Type B pancreatic cell (in vitro differentiated cells): ENCODE measurements around the gene SPDYE5. TPM values are rescaled to one million over a fixed set of nuclear protein-coding genes. Genes with fewer than 3 reads are reported as not detected.

Source experiments
- DNase-seq: peaks from one replicate; pipeline ENCODE4 v3.0.0; 2021; ENCODE audit warnings: mixed read lengths; ENCODE audit not compliant: unreplicated experiment; ENCODE audit errors: extremely low spot score
- H3K27ac Mint-ChIP-seq: 2 replicates; pipeline ENCODE4 v1.8.0; 2021; ENCODE audit warnings: mild to moderate bottlenecking, mixed read lengths
- H3K27me3 Mint-ChIP-seq: 2 replicates; pipeline ENCODE4 v1.8.0; 2021; ENCODE audit warnings: mixed read lengths
- H3K36me3 Mint-ChIP-seq: 2 replicates; pipeline ENCODE4 v1.8.0; 2021; ENCODE audit warnings: mixed read lengths
- H3K4me1 Mint-ChIP-seq: one replicate; pipeline ENCODE4 v1.8.0; 2021; ENCODE audit warnings: mixed read lengths; ENCODE audit not compliant: unreplicated experiment
- H3K4me3 Mint-ChIP-seq: 2 replicates; pipeline ENCODE4 v1.8.0; 2021; ENCODE audit warnings: mild to moderate bottlenecking, mixed read lengths
- H3K9me3 Mint-ChIP-seq: 2 replicates; pipeline ENCODE4 v1.8.0; 2021; ENCODE audit warnings: mixed read lengths
- total RNA-seq: library from RNA; stranded (reverse); gene quantifications from 2 replicates; pipeline ENCODE4 v1.2.1, GENCODE V29; 2021; ENCODE audit warnings: low replicate concordance
- TF ChIP-seq, protein P1 (sequence below): fragments of 200-600 bp; sonication (generic); conservative IDR thresholded peaks from 2 replicates; pipeline ENCODE4 v1.5.0; 2021; ENCODE audit warnings: antibody characterized with exemption, mild to moderate bottlenecking

The SPDYE5 gene
- total RNA-seq, 1 donor from 2014 or later: not detected

DNA sequence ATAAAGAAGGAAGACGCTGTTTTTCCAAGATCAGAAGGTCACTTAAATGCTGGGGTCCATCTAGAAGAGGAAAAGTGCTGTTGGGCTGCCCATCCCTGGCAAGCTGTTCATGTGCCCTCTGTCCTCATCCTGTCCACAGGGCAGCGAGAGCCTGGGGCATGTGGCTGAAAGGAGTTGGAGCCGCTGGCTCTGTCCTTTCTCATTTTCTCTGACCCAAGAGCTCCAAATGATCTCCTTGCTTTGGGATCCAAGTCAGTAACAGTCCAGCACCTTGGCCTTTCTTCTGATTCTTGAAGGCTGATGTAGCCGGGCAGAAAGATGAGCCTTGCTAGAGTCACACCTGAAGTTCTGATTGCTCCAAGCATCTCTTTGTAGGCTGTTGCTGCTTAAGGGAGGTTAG lies 44.4 kb downstream of the SPDYE5 start:
- no peaks in the 10 kb centered on the region for H3K27me3 Mint-ChIP-seq
- no peak overlapping the region for H3K27ac Mint-ChIP-seq
- TF ChIP-seq, protein P1, sequence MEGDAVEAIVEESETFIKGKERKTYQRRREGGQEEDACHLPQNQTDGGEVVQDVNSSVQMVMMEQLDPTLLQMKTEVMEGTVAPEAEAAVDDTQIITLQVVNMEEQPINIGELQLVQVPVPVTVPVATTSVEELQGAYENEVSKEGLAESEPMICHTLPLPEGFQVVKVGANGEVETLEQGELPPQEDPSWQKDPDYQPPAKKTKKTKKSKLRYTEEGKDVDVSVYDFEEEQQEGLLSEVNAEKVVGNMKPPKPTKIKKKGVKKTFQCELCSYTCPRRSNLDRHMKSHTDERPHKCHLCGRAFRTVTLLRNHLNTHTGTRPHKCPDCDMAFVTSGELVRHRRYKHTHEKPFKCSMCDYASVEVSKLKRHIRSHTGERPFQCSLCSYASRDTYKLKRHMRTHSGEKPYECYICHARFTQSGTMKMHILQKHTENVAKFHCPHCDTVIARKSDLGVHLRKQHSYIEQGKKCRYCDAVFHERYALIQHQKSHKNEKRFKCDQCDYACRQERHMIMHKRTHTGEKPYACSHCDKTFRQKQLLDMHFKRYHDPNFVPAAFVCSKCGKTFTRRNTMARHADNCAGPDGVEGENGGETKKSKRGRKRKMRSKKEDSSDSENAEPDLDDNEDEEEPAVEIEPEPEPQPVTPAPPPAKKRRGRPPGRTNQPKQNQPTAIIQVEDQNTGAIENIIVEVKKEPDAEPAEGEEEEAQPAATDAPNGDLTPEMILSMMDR: no peak
- no peak overlapping the region for H3K4me3 Mint-ChIP-seq
- H3K36me3 Mint-ChIP-seq: no peaks in the 10 kb centered on the region
- H3K4me1 Mint-ChIP-seq: no peaks in the 10 kb centered on the region
- peak; percentile 24 for DNase-seq
- H3K9me3 Mint-ChIP-seq: no peaks in the 10 kb centered on the region

DNA sequence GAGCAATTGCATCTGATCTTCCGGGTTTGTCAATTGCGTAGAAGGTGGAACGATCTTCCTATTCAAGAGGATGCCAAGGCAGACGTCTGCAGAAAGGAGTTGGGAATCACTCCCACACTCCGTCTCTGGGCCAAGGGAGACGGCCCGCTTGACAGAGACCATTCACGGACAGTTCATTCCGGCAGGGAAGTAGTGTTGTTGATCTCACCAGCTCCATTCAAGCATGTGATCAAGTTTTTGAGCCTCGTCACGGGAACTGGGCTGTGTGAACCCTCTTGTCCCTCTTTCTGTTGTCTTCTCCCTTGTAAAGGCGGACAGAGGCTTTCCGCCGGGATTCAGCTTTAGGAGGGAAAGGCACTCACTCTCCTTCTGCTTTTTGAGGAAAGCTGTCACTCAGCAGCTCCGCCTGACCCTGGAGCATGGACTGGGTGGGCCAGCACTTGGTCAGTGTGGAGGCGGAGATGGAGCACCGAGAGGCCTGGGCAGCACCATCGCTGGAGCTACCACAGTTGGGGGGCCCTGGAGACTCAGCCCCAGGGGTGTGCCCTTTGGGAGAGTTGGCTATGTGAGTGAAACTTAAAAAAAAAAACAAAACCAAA lies 44.9 kb downstream of the SPDYE5 start:
- Mint-ChIP-seq H3K36me3 (no peaks in the 10 kb centered on the region), H3K27ac (no peak overlapping the region), H3K9me3 (no peaks in the 10 kb centered on the region)

DNA sequence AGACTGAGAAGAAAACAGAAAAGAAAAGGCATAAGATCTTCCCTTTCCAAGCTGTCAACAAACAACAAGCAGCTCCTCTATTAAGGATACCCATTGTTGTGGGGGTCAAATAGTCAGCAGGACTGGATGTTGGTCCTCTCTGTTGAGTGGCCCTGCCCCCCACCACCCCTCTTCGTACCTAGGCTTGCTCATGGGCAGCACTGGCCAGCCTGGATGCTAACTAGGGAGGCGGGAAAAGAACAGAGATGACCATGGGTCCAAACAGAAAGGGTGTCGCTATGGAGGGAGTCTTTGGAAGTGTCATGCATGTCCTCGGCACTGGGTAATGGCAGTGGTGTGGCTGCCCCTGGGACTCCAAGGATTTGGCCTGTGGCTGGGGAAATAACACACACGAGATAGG lies 45.6 kb downstream of the SPDYE5 start:
- TF ChIP-seq, protein P1: no peak
- DNase-seq: no peak
- H3K4me1 Mint-ChIP-seq: no peaks in the 10 kb centered on the region
- H3K4me3 Mint-ChIP-seq: no peak overlapping the region
- H3K36me3 Mint-ChIP-seq: peaks cover under 1% of the 10 kb centered on the region
- H3K27me3 Mint-ChIP-seq: no peaks in the 10 kb centered on the region
- no peaks in the 10 kb centered on the region for H3K9me3 Mint-ChIP-seq
- H3K27ac Mint-ChIP-seq: no peak overlapping the region

More for the DNA sequence above, 44.9 kb downstream of the SPDYE5 start:
- H3K27me3 Mint-ChIP-seq: no peaks in the 10 kb centered on the region
- TF ChIP-seq, protein P1: no peak
- DNase-seq: peak; percentile 37
- H3K4me1 Mint-ChIP-seq: no peaks in the 10 kb centered on the region
- H3K4me3 Mint-ChIP-seq: no peak overlapping the region

DNA sequence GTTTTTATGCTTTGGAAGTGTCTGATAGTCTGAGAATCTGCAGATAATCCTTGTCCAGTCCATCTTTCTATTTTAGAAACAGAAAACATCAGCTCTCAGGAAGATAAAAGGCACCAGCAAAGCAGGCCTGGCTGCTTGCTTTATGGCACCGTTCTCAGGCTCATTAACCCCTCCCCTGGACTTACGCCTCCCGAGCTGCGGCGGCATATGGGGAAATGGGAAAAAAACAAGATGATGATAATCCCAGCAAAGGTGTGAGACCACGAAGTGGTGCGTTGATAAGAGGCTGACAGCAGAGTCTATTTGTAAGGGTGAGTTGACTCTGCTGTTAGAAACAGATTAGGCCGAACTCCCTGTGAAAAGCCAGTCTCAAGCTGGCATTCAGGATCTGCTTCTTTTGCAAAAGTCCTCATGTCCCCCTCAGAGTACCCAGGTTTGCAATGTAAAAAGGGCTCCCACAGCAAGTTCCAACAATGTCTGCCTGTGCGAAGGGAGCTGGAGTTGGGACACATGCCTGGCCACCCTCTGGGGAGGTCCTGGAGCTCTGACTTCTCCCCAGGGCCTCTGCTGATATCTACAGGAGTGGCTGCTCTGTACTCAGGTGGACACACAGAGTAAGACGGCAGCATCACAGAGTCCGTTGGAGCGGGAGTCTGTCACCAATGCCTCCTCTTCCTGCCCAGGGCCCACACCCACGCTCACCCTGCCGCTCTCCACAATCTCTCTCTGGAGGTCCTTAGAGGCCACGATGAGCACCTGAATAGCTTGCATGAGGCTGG lies 54.3 kb downstream of the SPDYE5 start:
- DNase-seq: no peak
- peaks cover 15% of the 10 kb centered on the region for H3K36me3 Mint-ChIP-seq
- TF ChIP-seq, protein P1: no peak
- no peaks in the 10 kb centered on the region for H3K9me3 Mint-ChIP-seq
- no peak overlapping the region for H3K4me3 Mint-ChIP-seq
- no peaks in the 10 kb centered on the region for H3K27me3 Mint-ChIP-seq
- no peaks in the 10 kb centered on the region for H3K4me1 Mint-ChIP-seq
- H3K27ac Mint-ChIP-seq: no peak overlapping the region

Other genes with a start within 250 kb of the SPDYE5 start
- 4.2 and 7.9 TPM in 2 replicates for gene TRIM73, start 96.7 kb upstream of the SPDYE5 start, total RNA-seq
- gene POM121C, start 6.0 kb upstream of the SPDYE5 start, total RNA-seq: 44.9 and 65.6 TPM in 2 replicates
- gene HIP1, start 246.6 kb downstream of the SPDYE5 start, total RNA-seq: 11.1 and 33.8 TPM in 2 replicates